Tibial artery (tissue), 4 donors: ENCODE results near the gene LTBP3.

ENCODE experiments used
- DNase-seq, 2 donors: peaks; one replicate each; pipeline ENCODE4 v3.0.0-alpha.2; 2019
- H3K27ac ChIP-seq, 2 donors: fragments of 200-600 bp; sonication (generic) in 1 of 2; 1 replicate in 1 of 2; 2 replicates in 1 of 2; pipeline ENCODE4 v1.5.1; 2018 to 2019; ENCODE audit warnings: mild to moderate bottlenecking in 1 of 2
- H3K27me3 ChIP-seq, 2 donors: fragments of 200-600 bp; sonication (generic) in 1 of 2; one replicate each; pipeline versions ENCODE4 v1.5.1 to v1.6.0; 2016 to 2019
- H3K36me3 ChIP-seq, 3 donors: fragments of 200-600 bp; sonication (generic) in 2 of 3; one replicate each; pipeline ENCODE4 v1.5.1; 2016 to 2019; ENCODE audit warnings: mild to moderate bottlenecking in 2 of 3
- H3K4me1 ChIP-seq, 4 donors: fragments of 200-600 bp; sonication (generic) in 2 of 4; 1 replicate in 3 of 4; 2 replicates in 1 of 4; pipeline ENCODE4 v1.5.1; 2016 to 2019
- H3K4me3 ChIP-seq, 2 donors: fragments of 200-600 bp; sonication (generic) in 1 of 2; 1 replicate in 1 of 2; 2 replicates in 1 of 2; pipeline ENCODE4 v1.5.1; 2018 to 2019; ENCODE audit warnings: mild to moderate bottlenecking in 2 of 2
- H3K9me3 ChIP-seq, 3 donors: fragments of 200-600 bp; sonication (generic) in 1 of 3; one replicate each; pipeline ENCODE4 v1.5.1; 2016 to 2019
- CTCF ChIP-seq, 2 experiments: fragments of 200-600 bp in 1 of 2; fragments of 450-650 bp in 1 of 2; IDR thresholded peaks; one replicate each; pipeline ENCODE4 v1.5.1; 2017 to 2019; ENCODE audit warnings: antibody characterized with exemption in 2 of 2, mild to moderate bottlenecking in 1 of 2, moderate library complexity in 1 of 2
- intact Hi-C: fragments of 100-400 bp; cut with DNase I; formaldehyde crosslinking; loops from one replicate; pipeline ENCODE4 v1.15.0; 2023; ENCODE audit warnings: low total_unique reads

Gene LTBP3

DNA sequence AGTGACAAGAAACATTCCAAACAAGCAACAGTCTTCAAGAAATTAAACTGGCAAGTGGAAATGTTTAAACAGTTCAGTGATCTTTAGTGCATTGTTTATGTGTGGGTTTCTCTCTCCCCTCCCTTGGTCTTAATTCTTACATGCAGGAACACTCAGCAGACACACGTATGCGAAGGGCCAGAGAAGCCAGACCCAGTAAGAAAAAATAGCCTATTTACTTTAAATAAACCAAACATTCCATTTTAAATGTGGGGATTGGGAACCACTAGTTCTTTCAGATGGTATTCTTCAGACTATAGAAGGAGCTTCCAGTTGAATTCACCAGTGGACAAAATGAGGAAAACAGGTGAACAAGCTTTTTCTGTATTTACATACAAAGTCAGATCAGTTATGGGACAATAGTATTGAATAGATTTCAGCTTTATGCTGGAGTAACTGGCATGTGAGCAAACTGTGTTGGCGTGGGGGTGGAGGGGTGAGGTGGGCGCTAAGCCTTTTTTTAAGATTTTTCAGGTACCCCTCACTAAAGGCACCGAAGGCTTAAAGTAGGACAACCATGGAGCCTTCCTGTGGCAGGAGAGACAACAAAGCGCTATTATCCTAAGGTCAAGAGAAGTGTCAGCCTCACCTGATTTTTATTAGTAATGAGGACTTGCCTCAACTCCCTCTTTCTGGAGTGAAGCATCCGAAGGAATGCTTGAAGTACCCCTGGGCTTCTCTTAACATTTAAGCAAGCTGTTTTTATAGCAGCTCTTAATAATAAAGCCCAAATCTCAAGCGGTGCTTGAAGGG lies 53.3 kb downstream of the LTBP3 start:
- intact Hi-C loops: loop anchor here (5.0 kb wide), 1 partner anchor 33 kb away; no protein-coding TSS in a partner anchor
- peaks cover 61 to 66% (median 65%) of the 10 kb centered on the region in 3 donors for H3K36me3 ChIP-seq
- no peaks in the 10 kb centered on the region for H3K9me3 ChIP-seq
- H3K4me3 ChIP-seq: peak overlapping the region; percentile 74 to 86
- no peak for TF ChIP-seq CTCF (IDR thresholded peaks at IDR 0.05)
- peaks cover 0 to 41% (median 14%) of the 10 kb centered on the region in 4 donors for H3K4me1 ChIP-seq
- peak overlapping the region; percentile 99 for H3K27ac ChIP-seq
- H3K27me3 ChIP-seq: no peaks in the 10 kb centered on the region
- peak in 1 of 2 donors; percentile 55 for DNase-seq

GRCh38 chr11:65503949-65504673 lies 54.0 kb downstream of the LTBP3 start:
- Histone ChIP-seq H3K4me3 (peak overlapping the region; percentile 74 to 86), H3K36me3 (peaks cover 61 to 66% (median 65%) of the 10 kb centered on the region in 3 donors), H3K9me3 (no peaks in the 10 kb centered on the region), H3K4me1 (peaks cover 0 to 41% (median 14%) of the 10 kb centered on the region in 4 donors), H3K27ac (peak overlapping the region; percentile 99), H3K27me3 (no peaks in the 10 kb centered on the region)
- TF ChIP-seq CTCF (IDR thresholded peaks at IDR 0.05): no peak
- intact Hi-C loops: no loop called here
- no peak for DNase-seq

DNA sequence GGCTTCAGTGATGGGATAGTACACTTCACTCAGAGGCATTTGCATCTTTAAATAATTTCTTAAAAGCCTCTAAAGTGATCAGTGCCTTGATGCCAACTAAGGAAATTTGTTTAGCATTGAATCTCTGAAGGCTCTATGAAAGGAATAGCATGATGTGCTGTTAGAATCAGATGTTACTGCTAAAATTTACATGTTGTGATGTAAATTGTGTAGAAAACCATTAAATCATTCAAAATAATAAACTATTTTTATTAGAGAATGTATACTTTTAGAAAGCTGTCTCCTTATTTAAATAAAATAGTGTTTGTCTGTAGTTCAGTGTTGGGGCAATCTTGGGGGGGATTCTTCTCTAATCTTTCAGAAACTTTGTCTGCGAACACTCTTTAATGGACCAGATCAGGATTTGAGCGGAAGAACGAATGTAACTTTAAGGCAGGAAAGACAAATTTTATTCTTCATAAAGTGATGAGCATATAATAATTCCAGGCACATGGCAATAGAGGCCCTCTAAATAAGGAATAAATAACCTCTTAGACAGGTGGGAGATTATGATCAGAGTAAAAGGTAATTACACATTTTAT lies 54.7 kb downstream of the LTBP3 start:
- DNase-seq: no peak
- H3K9me3 ChIP-seq: no peaks in the 10 kb centered on the region
- peak overlapping the region; percentile 99 for H3K27ac ChIP-seq
- intact Hi-C loops: no loop called here
- peaks cover 61 to 66% (median 65%) of the 10 kb centered on the region in 3 donors for H3K36me3 ChIP-seq
- peak overlapping the region; percentile 74 to 86 for H3K4me3 ChIP-seq
- H3K4me1 ChIP-seq: peaks cover 0 to 37% (median 12%) of the 10 kb centered on the region in 4 donors
- H3K27me3 ChIP-seq: no peaks in the 10 kb centered on the region
- no peak for TF ChIP-seq CTCF (IDR thresholded peaks at IDR 0.05)

- peak in 1 of 2 donors; percentile 18 for DNase-seq
- Histone ChIP-seq H3K4me1 (peaks cover 0 to 40% (median 11%) of the 10 kb centered on the region in 4 donors), H3K9me3 (no peaks in the 10 kb centered on the region), H3K27ac (peak overlapping the region; percentile 99), H3K27me3 (no peaks in the 10 kb centered on the region), H3K36me3 (peaks cover 61 to 66% (median 65%) of the 10 kb centered on the region in 3 donors), H3K4me3 (peak overlapping the region; percentile 74 to 86)
- intact Hi-C loops: no loop called here
- TF ChIP-seq CTCF (IDR thresholded peaks at IDR 0.05): no peak
Observed at GRCh38 chr11:65502555-65503367, 55.4 kb downstream of the LTBP3 start.

DNA sequence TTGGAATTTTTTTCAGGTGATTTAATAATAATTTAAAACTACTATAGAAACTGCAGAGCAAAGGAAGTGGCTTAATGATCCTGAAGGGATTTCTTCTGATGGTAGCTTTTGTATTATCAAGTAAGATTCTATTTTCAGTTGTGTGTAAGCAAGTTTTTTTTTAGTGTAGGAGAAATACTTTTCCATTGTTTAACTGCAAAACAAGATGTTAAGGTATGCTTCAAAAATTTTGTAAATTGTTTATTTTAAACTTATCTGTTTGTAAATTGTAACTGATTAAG lies 55.9 kb downstream of the LTBP3 start:
- intact Hi-C loops: no loop called here
- TF ChIP-seq CTCF (IDR thresholded peaks at IDR 0.05): no peak
- no peaks in the 10 kb centered on the region for H3K27me3 ChIP-seq
- peak overlapping the region; percentile 74 to 86 for H3K4me3 ChIP-seq
- peaks cover 61 to 66% (median 65%) of the 10 kb centered on the region in 3 donors for H3K36me3 ChIP-seq
- peak overlapping the region; percentile 99 for H3K27ac ChIP-seq
- H3K9me3 ChIP-seq: no peaks in the 10 kb centered on the region
- DNase-seq: no peak
- H3K4me1 ChIP-seq: peaks cover 0 to 34% (median 10%) of the 10 kb centered on the region in 4 donors
